ENCODE results near the gene GABRB2. TPM values are rescaled to one million over a fixed set of nuclear protein-coding genes. Genes with fewer than 3 reads are reported as not detected.

The GABRB2 gene
- polyA plus RNA-seq, 2 of the 4 experiments (the other 2 are of a cell fraction), result not detected

DNA sequence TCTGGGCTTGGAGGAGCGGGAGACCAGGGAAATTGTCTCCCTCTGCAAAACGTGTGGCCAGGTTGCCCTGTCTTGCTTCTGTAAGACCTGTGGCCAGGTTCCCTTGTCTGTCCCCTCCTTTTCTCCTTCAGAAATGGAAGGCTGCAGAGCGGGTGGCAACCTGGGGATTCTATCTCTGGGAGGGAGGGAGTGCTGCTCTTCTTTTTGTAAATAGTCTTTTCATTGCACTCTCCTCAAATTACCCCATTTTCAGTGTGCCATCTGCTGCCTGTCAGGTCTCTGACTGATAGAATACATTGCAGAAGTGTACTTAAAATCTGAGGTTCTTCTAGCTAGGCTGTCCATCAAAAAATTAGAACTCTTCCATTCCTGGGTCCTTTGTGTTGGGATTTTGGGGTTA, 126.0 kb downstream of the GABRB2 start:
- no peaks in the 10 kb centered on the region for H3K9me3 ChIP-seq
- ChIA-PET CTCF (no interaction called here), POLR2A (no interaction called here)
- ATAC-seq (no peak), DNase-seq (ENCODE audit: low read depth in 1 of 2, low spot score in 1 of 2) (no peak), FAIRE-seq (no peak)
- WGBS (ENCODE audit: missing lambda C conversion rate), result 0% methylated on average over 3 of the region's 3 CpGs
- H3K4me2 ChIP-seq, result no peak overlapping the region
- no peak overlapping the region for H3K27ac ChIP-seq
- no peaks in the 10 kb centered on the region for H3K4me1 ChIP-seq
- no peak overlapping the region for H3K4me3 ChIP-seq
- no peak for TF ChIP-seq ZNF302 (CRISPR knock-in tag; IDR thresholded peaks at IDR 0.05)
- no peak for TF ChIP-seq HOXB5 (CRISPR knock-in tag; IDR thresholded peaks at IDR 0.05)
- TF ChIP-seq JUN (IDR thresholded peaks at IDR 0.05), result no peak
- TF ChIP-seq, protein P1, sequence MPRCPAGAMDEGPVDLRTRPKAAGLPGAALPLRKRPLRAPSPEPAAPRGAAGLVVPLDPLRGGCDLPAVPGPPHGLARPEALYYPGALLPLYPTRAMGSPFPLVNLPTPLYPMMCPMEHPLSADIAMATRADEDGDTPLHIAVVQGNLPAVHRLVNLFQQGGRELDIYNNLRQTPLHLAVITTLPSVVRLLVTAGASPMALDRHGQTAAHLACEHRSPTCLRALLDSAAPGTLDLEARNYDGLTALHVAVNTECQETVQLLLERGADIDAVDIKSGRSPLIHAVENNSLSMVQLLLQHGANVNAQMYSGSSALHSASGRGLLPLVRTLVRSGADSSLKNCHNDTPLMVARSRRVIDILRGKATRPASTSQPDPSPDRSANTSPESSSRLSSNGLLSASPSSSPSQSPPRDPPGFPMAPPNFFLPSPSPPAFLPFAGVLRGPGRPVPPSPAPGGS (IDR thresholded peaks at IDR 0.05), result no peak
- TF ChIP-seq KDM1A (IDR thresholded peaks at IDR 0.05; ENCODE audit: low read depth), result no peak
- no peak for TF ChIP-seq JUNB (IDR thresholded peaks at IDR 0.05)
- no peak for TF ChIP-seq NPAS2 (CRISPR knock-in tag; IDR thresholded peaks at IDR 0.05; ENCODE audit: borderline replicate concordance)
- TF ChIP-seq RCOR1 (IDR thresholded peaks at IDR 0.05; ENCODE audit: low read depth, low read length), result no peak
- TF ChIP-seq EHF (CRISPR knock-in tag; IDR thresholded peaks at IDR 0.05), result no peak
- TF ChIP-seq, protein P2, sequence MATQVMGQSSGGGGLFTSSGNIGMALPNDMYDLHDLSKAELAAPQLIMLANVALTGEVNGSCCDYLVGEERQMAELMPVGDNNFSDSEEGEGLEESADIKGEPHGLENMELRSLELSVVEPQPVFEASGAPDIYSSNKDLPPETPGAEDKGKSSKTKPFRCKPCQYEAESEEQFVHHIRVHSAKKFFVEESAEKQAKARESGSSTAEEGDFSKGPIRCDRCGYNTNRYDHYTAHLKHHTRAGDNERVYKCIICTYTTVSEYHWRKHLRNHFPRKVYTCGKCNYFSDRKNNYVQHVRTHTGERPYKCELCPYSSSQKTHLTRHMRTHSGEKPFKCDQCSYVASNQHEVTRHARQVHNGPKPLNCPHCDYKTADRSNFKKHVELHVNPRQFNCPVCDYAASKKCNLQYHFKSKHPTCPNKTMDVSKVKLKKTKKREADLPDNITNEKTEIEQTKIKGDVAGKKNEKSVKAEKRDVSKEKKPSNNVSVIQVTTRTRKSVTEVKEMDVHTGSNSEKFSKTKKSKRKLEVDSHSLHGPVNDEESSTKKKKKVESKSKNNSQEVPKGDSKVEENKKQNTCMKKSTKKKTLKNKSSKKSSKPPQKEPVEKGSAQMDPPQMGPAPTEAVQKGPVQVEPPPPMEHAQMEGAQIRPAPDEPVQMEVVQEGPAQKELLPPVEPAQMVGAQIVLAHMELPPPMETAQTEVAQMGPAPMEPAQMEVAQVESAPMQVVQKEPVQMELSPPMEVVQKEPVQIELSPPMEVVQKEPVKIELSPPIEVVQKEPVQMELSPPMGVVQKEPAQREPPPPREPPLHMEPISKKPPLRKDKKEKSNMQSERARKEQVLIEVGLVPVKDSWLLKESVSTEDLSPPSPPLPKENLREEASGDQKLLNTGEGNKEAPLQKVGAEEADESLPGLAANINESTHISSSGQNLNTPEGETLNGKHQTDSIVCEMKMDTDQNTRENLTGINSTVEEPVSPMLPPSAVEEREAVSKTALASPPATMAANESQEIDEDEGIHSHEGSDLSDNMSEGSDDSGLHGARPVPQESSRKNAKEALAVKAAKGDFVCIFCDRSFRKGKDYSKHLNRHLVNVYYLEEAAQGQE (IDR thresholded peaks at IDR 0.05), result no peak
- TF ChIP-seq HEYL (CRISPR knock-in tag; IDR thresholded peaks at IDR 0.05), result no peak
- TF ChIP-seq, protein P3, sequence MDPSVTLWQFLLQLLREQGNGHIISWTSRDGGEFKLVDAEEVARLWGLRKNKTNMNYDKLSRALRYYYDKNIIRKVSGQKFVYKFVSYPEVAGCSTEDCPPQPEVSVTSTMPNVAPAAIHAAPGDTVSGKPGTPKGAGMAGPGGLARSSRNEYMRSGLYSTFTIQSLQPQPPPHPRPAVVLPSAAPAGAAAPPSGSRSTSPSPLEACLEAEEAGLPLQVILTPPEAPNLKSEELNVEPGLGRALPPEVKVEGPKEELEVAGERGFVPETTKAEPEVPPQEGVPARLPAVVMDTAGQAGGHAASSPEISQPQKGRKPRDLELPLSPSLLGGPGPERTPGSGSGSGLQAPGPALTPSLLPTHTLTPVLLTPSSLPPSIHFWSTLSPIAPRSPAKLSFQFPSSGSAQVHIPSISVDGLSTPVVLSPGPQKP (IDR thresholded peaks at IDR 0.05; ENCODE audit: low read depth, low read length), result no peak
- no peak for TF ChIP-seq ESRRA (IDR thresholded peaks at IDR 0.05; ENCODE audit: borderline replicate concordance, low read length)
- TF ChIP-seq MAZ (IDR thresholded peaks at IDR 0.05; ENCODE audit: borderline replicate concordance, low read depth, low read length), result no peak
- TF ChIP-seq KDM5A (IDR thresholded peaks at IDR 0.05), result no peak
- TF ChIP-seq POLR2AphosphoS2 (conservative IDR thresholded peaks at IDR 0.05; ENCODE audit: low read length), result no peak
- no peak for TF ChIP-seq NFE2L2 (conservative IDR thresholded peaks at IDR 0.05; ENCODE audit: low read length)
- TF ChIP-seq EP300 (IDR thresholded peaks at IDR 0.05), result no peak
- TF ChIP-seq SREBF2 (IDR thresholded peaks at IDR 0.05), result no peak

DNA sequence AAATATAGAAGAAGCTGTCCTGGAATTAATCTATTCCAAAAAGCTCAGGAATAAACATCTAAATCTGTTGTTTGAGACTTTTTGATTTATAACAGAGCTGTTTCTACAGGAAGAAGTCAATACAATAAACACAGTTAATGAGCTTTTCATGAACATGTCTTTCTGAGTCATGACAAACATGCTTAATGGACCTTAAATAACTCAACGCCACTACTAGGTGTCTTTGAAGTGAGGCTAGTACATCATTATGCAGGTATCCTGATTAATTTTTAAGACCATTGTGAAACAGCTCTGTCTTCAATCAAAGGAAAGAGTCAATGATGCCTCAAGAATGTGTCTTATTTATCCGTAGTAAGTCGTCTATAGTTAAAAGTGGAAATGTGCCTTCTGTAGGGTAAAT, 131.6 kb downstream of the GABRB2 start:
- Histone ChIP-seq H3K9me3 (no peaks in the 10 kb centered on the region), H3K27ac (no peak overlapping the region), H3K4me1 (no peaks in the 10 kb centered on the region), H3K4me2 (no peak overlapping the region), H3K4me3 (no peak overlapping the region)
- ATAC-seq (no peak), DNase-seq (ENCODE audit: low read depth in 1 of 2, low spot score in 1 of 2) (no peak), FAIRE-seq (no peak)
- WGBS (ENCODE audit: missing lambda C conversion rate), result 42% methylated on average over 3 of the region's 3 CpGs
- ChIA-PET CTCF (no interaction called here), POLR2A (no interaction called here)
- TF ChIP-seq EP300 (IDR thresholded peaks at IDR 0.05), result no peak
- no peak for TF ChIP-seq ZC3H11A (IDR thresholded peaks at IDR 0.05)
- no peak for TF ChIP-seq RAD21 (conservative IDR thresholded peaks at IDR 0.05 in 1 of 2, IDR thresholded peaks at IDR 0.05 in 1 of 2)
- TF ChIP-seq JUNB (IDR thresholded peaks at IDR 0.05), result no peak
- no peak for TF ChIP-seq RCOR1 (IDR thresholded peaks at IDR 0.05; ENCODE audit: low read depth, low read length)
- no peak for TF ChIP-seq EHMT2 (IDR thresholded peaks at IDR 0.05; ENCODE audit: low read depth)
- TF ChIP-seq FOSB (CRISPR knock-in tag; IDR thresholded peaks at IDR 0.05), result no peak
- TF ChIP-seq CBX2 (IDR thresholded peaks at IDR 0.05; ENCODE audit: borderline replicate concordance, low read depth), result no peak
- TF ChIP-seq MYC (IDR thresholded peaks at IDR 0.05; ENCODE audit: borderline replicate concordance, low read length), result no peak
- TF ChIP-seq SREBF2 (IDR thresholded peaks at IDR 0.05), result no peak
- no peak for TF ChIP-seq POLR2AphosphoS2 (conservative IDR thresholded peaks at IDR 0.05; ENCODE audit: low read length)
- no peak for TF ChIP-seq CBX8 (IDR thresholded peaks at IDR 0.05)
- no peak for TF ChIP-seq SMC3 (IDR thresholded peaks at IDR 0.05)
- TF ChIP-seq, protein P4, sequence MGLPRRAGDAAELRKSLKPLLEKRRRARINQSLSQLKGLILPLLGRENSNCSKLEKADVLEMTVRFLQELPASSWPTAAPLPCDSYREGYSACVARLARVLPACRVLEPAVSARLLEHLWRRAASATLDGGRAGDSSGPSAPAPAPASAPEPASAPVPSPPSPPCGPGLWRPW (IDR thresholded peaks at IDR 0.05), result no peak
- TF ChIP-seq, protein P5, sequence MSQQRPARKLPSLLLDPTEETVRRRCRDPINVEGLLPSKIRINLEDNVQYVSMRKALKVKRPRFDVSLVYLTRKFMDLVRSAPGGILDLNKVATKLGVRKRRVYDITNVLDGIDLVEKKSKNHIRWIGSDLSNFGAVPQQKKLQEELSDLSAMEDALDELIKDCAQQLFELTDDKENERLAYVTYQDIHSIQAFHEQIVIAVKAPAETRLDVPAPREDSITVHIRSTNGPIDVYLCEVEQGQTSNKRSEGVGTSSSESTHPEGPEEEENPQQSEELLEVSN (IDR thresholded peaks at IDR 0.05; ENCODE audit: borderline replicate concordance, low read depth), result no peak
